ENCODE data around the gene HGS. TPM values are rescaled to one million over a fixed set of nuclear protein-coding genes. Genes with fewer than 3 reads are reported as not detected.

The HGS gene, protein sequence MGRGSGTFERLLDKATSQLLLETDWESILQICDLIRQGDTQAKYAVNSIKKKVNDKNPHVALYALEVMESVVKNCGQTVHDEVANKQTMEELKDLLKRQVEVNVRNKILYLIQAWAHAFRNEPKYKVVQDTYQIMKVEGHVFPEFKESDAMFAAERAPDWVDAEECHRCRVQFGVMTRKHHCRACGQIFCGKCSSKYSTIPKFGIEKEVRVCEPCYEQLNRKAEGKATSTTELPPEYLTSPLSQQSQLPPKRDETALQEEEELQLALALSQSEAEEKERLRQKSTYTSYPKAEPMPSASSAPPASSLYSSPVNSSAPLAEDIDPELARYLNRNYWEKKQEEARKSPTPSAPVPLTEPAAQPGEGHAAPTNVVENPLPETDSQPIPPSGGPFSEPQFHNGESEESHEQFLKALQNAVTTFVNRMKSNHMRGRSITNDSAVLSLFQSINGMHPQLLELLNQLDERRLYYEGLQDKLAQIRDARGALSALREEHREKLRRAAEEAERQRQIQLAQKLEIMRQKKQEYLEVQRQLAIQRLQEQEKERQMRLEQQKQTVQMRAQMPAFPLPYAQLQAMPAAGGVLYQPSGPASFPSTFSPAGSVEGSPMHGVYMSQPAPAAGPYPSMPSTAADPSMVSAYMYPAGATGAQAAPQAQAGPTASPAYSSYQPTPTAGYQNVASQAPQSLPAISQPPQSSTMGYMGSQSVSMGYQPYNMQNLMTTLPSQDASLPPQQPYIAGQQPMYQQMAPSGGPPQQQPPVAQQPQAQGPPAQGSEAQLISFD
- 42.4 and 47.5 TPM in 2 replicates for total RNA-seq (2014; rRNA removed; shearing (Covaris generic))

DNA sequence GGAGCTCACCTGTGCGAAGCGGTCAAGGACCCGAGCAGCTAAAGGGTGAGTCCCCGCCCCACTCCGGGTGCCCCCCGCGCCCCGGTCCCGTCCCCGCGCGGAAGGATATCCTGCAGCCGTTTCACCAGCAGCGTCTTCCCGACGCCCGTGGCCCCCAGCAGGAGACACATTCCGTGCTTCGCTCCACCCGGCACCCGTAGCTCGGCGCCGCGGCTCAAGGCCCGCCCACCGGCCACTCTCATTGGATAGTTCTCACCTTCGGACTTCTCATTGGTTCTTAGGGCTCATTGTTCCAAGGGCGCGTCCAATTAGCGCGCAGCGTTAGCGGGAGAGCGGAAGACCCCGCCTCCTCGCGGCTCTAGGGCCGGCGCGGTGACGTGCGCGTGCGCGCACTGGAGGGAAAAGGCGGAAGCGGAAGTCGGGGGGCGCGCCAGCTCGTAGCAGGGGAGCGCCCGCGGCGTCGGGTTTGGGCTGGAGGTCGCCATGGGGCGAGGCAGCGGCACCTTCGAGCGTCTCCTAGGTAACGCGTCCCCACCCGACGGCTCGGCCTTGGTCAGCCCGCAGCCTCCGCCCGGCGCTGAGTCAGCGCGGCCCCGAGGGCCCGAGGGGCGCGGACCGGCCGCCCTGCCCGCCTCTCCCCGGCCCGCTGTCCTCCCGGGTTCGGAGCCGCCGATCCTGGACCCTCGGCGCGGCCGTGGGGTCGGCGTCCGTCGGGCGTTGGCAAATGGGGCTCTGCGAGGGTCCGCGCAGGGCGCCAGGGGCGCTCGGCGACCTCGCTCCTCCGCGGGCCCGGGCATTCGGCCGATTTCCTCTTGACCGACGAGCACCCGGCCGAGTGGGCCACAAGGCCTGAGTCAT lies at the start of gene HGS, which contains the start of gene ARL16:
TSS of gene HGS (plus strand) at position 428 of the 858 bp plus-strand sequence. CDS start at position 484, 56 bp downstream.
TSS of gene ARL16 (minus strand) at position 214 of the 858 bp plus-strand sequence. CDS start at position 170, 44 bp downstream.
- DNase-seq (ENCODE audit: low read depth), result peak; percentile 97

DNA sequence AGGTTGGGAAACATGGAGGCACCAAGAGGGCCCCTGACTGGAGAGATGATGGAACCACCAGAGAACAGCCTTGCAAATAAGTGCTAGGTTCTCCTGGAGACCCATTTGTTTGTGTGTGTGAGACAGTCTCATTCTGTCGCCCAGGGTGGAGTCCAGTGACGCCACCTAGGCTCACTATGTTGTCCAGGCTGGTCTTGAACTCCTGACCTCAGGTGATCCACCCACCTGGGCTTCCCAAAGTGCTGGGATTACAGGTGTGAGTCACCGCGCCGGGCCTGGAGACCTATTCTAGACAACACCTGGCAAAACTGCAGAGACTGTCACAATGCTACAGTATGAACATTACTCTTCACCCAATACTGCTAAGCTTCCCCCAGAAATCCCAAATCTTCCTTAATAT lies 48.4 kb upstream of the HGS start:
- DNase-seq (ENCODE audit: low read depth), result no peak

DNA sequence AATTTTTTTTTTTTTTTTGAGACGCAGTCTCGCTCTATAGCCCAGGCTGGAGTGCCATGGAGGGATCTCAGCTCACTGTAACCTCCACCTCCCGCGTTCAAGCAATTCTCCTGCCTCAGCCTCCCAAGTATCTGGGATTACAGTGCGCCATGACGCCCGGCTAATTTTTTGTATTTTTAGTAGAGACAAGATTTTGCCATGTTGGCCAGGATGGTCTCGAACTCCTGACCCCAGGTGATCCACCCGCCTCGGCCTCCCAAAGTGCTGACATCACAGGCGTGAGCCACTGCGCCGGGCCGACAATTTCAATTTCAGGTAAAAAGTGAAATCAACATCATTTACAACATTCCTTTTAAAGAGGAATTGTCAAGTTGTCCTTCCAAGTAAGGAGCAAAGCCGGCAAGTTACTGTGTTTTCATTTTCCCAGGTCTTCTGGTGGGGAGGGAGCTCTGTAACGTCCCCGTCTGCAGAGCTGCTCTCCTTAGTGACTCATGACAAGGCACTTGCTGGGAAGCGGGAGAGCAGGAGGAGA lies 47.8 kb upstream of the HGS start:
- DNase-seq (ENCODE audit: low read depth), result peak; percentile 60

DNA sequence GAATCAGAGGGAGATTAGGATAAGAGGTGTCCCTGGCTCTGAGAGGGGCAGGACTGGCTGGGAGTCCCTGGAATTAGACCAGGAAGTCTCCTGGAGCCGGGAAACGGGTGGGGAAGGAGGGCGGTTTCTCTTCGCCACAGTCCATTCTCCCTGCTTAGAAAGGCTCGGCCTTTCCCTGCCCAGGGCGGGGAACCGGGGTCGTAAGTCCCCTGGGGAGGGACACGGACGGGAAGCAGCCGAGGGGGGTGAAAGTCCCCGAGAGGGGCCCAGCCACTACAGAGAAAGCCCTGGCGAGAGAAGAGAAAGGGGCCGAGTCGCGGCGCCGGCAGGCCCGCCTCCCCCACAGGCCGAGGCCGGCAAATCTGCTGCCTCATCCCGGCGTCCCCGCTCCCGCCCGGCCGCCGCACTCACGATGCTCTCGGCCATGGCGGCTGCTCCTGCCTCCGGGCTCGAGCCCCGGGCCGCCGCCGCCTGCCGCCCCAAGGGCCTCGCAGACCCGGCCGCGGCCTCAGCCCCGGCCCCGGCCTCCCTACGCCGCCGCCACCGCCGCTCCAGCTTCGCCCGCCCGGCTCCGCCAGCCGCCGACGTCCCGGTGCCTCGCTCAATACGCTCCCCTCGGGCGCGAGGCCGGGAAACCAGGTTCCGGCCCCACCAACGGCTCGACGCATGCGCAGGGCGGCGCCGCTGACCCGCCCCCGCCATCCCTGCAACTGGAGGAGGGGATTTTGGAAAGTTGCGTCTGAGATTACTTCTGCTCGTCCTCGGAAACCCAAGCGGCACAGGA lies 47.1 kb upstream of the HGS start, which contains the start of the genes NPLOC4 and TSPAN10:
TSS of gene NPLOC4 (minus strand) at position 608 of the 784 bp plus-strand sequence. CDS start at position 426, 182 bp downstream.
TSS of gene TSPAN10 (plus strand) at position 692 of the 784 bp plus-strand sequence. CDS start 5,217 bp downstream, outside the sequence.
- DNase-seq (ENCODE audit: low read depth), result peak; percentile 80

DNA sequence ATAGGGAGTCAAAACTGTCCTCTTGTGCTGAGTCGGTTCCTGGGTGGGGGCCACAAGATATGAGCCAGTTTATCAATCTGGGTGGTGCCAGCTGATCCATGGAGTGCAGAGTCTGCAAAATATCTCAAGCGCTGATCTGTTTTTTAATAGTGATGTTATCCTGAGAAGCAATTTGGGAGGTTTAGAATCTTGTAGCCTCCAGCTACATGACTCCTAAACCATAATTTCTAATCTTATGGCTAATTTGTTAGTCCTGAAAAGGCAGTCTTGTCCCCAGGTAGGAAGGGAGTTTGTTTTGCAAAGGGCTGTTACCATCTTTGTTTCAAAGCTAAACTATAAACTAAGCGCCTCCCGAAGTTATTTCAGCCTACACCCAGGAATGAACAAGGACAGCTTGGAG lies 45.1 kb upstream of the HGS start:
- no peak for DNase-seq (ENCODE audit: low read depth)

DNA sequence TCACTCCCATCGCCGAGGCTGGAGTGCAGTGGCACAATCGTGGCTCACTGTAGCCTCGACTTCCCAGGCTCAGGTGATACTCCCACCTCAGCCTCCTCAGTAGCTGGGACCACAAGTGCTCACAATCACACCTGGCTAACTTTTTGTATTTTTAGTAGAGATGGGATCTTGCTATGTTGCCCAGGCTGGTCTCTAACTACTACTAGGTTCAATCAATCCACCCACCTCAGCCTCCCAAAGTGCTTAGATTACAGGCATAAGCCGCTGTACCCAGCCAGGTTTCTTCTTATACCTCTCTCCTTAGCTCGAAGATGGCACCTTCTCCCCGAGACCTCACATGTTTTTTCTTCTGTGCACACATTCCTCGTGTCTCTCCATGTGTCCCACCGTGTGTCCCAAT lies 43.8 kb upstream of the HGS start:
- no peak for DNase-seq (ENCODE audit: low read depth)

DNA sequence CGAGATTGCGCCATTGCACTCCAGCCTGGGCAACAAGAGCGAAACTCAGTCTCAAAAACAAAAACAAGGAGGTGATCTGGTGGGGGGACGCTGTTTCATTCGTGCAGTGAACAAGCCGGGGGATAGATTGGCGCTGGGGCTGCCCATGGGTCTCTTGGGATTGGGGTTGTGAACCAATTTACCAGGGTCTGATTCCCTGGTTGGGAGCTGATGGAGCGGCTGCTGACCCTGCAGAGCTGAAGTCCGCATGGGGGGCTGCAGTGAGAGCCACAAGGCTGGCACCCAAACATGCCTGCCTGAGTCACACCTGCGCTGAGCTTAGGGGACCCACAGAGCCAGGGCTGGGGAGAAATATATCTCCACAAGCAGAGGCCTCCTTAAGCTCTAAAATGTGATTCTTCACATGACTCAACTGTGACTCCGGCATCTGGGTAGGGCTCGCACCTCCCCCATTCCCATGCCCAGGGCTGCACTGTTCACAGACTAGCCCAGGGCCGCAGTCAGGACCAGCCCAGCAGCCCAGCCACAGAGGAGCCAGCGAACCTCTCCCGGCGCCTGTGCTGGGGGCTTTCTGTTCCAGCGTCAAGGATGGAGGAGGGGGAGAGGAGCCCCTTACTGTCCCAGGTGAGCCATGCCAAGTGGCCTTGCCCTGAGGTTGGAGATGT lies 41.9 kb upstream of the HGS start:
- DNase-seq (ENCODE audit: low read depth), result peak; percentile 63

DNA sequence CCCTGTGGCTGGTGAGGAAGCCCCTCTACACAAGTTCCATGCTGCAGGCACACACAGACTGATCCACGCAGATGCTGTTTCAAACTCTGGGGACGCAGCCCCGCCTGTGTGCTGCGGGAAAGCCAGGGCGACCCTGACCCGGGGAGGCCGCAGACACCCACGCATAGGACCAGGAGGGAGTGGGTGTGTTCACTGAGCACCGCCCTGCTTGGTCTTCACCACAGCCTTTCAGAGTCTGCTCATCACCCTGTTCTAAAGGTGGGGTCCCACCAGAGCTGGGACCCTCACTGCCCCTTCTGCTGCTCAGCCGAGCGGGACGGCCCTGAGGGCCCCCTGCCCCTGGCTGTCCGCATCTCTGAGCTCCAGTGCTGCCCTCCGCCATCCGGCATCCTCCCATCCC lies 39.3 kb upstream of the HGS start:
- no peak for DNase-seq (ENCODE audit: low read depth)

DNA sequence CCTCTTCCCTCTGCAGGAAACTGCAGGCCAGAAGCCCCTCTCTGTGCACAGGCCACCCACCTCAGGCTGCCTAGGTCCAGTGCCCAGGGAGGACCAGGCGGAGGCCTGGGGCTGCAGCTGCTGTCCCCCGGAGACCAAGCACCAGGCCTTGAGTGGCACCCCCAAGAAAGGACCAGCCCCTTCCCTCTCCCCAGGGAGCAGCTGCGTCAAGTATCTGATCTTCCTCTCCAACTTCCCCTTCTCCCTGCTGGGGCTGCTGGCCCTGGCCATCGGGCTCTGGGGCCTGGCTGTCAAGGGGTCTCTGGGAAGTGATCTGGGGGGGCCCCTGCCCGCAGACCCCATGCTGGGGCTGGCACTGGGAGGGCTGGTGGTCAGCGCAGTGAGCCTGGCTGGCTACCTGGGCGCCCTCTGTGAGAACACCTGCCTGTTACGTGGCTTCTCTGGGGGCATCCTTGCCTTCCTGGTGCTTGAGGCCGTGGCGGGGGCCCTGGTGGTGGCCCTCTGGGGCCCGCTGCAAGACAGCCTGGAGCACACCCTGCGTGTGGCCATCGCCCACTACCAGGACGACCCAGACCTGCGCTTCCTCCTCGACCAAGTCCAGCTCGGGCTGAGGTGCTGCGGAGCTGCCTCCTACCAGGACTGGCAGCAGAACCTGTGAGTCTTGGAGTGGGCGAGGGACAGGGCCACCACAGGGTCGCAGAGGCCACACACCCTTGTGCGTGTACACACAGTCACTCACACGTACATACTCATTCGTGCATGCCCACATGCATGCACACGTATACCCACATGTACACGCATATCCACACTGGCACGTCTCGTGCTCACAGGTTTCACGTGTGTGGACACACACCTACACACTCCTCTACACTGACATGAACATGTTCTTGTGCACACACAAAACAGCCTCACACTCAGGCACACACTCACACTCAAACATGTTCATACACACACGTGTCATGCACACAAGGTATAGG lies 38.5 kb upstream of the HGS start:
- no peak for DNase-seq (ENCODE audit: low read depth)

DNA sequence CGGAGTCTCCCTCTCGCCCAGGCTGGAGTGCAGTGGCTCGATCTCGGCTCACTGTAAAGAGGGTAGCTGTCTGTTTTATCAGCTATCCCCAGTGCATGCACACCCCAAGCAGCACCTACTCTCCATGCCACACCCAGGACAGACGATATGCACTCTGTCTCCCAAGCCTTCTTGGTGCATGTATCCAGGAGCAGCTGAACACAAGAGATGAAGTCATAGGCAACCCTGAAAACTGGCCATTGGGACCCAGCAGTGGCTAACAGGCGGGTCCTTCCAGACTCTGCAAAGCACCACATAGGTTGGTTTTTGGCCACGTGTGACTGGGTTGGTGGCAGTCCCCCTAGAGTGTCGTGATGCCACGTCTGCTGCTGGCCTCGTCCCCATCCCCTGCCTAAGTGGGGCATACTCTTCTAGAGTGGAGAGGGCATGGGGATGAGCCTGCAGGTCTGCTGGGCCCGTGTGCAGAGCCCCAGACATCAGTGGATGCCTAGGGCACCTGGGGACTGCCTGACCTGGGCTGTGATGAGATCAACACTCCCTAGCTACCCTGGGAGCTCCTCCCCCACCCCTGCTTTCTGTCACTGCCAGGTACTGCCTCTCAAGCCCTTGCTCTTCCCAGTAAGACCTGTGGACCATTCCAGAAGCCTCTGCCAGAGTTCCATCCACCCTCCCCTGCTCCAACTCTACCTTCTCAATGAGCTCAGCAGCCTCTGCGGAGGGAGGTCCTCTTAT lies 36.8 kb upstream of the HGS start:
- DNase-seq (ENCODE audit: low read depth), result no peak

DNA sequence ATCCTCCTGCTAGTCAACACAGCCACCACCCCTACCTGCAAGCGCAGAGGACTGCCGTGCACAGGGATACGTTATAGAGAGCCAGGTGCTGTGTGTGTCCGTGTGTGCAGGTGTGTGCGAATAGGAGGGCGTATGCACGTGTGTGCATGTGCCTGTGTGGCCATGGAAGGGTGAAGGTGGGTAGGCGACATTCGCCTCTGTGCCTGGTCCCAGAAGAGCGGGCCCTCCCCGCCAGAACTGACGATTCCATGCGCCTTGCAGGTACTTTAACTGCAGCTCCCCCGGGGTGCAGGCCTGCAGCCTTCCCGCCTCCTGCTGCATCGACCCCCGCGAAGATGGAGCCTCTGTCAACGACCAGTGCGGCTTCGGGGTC lies 36.2 kb upstream of the HGS start:
- DNase-seq (ENCODE audit: low read depth), result no peak

DNA sequence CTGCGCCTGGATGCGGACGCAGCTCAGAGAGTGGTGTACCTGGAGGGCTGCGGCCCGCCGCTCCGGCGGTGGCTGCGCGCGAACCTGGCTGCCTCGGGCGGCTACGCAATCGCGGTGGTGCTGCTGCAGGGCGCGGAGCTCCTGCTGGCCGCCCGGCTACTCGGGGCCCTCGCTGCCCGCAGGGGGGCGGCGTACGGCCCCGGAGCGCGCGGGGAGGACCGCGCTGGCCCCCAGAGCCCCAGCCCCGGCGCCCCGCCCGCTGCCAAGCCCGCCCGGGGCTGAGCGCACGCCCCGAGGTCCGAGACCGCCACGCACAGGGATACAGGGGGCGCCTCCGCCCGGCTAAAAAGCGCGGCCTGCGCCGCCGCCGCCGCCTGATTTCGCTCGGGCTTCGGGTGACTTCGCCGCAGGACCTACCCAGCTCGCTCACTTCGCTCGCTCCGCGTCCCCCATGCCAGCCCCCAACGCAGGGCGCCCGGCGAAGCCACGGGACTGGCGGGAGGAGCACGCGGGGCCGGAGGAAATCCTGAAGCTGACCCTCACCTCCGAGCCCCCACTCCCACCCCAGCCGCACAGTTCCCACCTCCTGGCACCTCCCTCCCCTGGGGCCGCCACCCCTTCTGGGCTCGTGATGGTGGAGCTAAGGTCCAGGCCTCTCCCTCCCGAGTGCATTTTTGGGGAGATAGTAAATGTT lies 35.7 kb upstream of the HGS start:
- DNase-seq (ENCODE audit: low read depth), result no peak

DNA sequence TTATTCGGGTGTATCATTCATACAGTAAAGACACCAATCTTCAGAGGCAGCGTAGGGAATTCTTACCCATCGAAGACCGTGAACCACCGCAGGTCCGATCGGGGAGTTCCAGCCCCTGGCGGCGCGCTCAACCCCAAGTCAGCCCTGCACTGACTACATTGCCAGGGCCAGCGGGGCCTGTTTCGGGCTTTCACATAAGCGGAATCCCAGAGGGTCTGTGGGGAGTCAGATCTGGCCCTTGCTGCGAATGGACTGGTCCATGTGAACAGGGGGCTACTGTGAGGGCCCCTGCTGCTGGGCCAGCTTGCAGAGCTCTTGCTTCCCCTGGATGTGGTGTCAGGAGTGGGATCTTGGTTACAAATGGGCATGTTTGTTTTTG lies 35.1 kb upstream of the HGS start:
- DNase-seq (ENCODE audit: low read depth), result no peak

DNA sequence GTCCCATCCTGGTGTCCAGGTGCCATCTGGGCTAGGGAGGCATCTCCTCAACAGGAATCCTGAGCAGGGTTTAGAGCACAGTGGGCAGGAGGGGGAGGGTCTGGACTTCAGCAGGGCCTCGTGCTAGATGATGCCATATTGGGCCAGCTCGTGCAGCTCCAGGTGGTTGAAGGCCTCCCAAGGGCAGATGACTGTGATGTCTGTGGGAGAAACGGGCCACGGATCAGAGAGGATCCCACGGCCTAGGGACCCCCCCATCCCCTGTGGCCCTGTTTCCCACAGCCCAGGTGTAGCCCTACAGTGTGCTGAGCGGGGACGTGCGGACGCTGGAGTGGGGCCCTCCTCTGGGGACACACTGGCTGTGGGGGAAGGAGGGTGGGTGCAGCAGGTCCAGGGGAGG lies 32.9 kb upstream of the HGS start:
- no peak for DNase-seq (ENCODE audit: low read depth)

DNA sequence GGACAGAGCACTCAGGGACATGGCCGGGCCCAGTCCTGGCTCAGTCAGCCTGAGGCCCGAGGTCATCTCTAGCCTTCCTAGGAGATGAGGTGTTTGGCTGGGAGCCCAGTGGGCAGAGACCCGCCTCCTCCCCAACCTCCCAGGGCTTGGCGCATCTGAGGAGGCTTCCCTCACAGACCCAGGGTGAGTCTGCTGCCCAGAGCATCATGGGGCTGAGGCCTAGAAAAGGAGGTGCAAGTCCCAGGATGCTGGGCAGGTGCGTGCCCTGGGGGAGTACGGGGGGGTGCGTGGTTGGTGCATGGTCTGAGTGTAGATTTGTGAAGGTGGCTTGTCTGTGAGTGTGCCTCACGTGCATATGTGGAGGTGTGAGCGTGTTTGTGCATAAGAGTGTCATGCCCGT lies 32.1 kb upstream of the HGS start:
- DNase-seq (ENCODE audit: low read depth), result peak; percentile 87

DNA sequence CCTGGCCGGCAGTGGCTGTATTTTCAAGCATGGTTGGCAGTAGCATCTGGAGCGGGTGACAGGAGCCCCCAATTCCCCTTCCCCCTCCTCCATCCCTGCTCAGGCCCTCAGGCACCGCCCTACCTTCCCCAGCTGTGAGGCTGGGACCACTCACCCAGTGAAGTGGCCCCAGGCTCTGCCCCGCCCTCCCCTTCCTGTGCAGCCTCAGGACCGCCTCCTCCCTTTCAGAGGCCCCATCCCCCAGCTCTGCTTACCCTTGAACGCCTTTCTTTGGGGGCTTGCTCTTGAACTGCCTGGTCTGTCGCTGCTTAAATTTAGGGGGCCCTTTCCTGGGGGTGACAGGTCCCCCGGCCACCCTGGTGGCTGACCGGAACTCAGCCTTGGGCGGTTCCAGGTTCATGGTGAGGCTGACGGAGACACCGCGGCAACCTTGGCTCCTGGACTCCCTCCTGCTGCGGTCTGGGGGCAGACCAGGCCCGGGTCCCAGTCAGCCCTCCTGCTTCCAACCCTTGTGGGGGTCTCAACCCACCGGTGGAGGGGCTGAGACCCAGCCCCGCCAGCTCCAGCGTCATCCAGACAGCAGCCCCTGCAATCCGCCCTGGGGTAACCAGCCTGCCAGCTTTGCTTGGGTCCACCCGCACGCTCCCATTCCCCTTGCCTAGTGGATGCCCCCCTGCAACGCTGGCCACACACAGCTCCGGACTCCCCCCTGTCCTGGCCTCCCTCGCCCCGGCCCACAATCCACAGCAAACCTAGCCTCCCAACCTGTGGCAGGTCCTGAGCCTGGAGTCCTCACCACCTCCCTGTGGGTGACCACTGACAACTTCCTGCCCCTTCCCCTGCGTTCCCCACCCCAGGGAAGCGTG lies 30.7 kb upstream of the HGS start:
- no peak for DNase-seq (ENCODE audit: low read depth)
